ENCODE data around the gene TRAF2. TPM values are rescaled to one million over a fixed set of nuclear protein-coding genes. Genes with fewer than 3 reads are reported as not detected.

TRAF2 gene
- total RNA-seq, 1 donor from 2014 or later = 5.3 TPM

- DNase-seq (ENCODE audit: low read depth) (no peak), FAIRE-seq (no peak)
- peaks cover 5% of the 10 kb centered on the region for H3K27me3 ChIP-seq (ENCODE audit: control insufficient read depth, insufficient read depth, low read length)
- TF ChIP-seq CTCF (IDR thresholded peaks at IDR 0.05; ENCODE audit: insufficient read depth, low read length, severe bottlenecking) = no peak
- H3K36me3 ChIP-seq (ENCODE audit: control insufficient read depth, insufficient read depth, low read length) = no peaks in the 10 kb centered on the region
- no peak overlapping the region for H3K4me3 ChIP-seq (ENCODE audit: low read depth, low read length)
Measured at GRCh38 chr9:136964171-136964689, 77.9 kb downstream of the TRAF2 start.

GRCh38 chr9:136964833-136965422 is 78.6 kb downstream of the TRAF2 start:
- FAIRE-seq = no peak
- no peak for DNase-seq (ENCODE audit: low read depth)
- TF ChIP-seq CTCF (IDR thresholded peaks at IDR 0.05; ENCODE audit: insufficient read depth, low read length, severe bottlenecking) = no peak

GRCh38 chr9:136965771-136966484 is 79.6 kb downstream of the TRAF2 start:
- Histone ChIP-seq H3K36me3 (ENCODE audit: control insufficient read depth, insufficient read depth, low read length) (no peaks in the 10 kb centered on the region), H3K4me3 (ENCODE audit: low read depth, low read length) (no peak overlapping the region), H3K27me3 (ENCODE audit: control insufficient read depth, insufficient read depth, low read length) (peaks cover 5% of the 10 kb centered on the region)
- no peak for TF ChIP-seq CTCF (IDR thresholded peaks at IDR 0.05; ENCODE audit: insufficient read depth, low read length, severe bottlenecking)
- FAIRE-seq = no peak
- no peak for DNase-seq (ENCODE audit: low read depth)

More at GRCh38 chr9:136964833-136965422, 78.6 kb downstream of the TRAF2 start:
- no peaks in the 10 kb centered on the region for H3K36me3 ChIP-seq (ENCODE audit: control insufficient read depth, insufficient read depth, low read length)
- peaks cover 5% of the 10 kb centered on the region for H3K27me3 ChIP-seq (ENCODE audit: control insufficient read depth, insufficient read depth, low read length)
- H3K4me3 ChIP-seq (ENCODE audit: low read depth, low read length) = no peak overlapping the region

GRCh38 chr9:136968333-136969127 is 82.2 kb downstream of the TRAF2 start:
- FAIRE-seq (no peak), DNase-seq (ENCODE audit: low read depth) (no peak)
- TF ChIP-seq CTCF (IDR thresholded peaks at IDR 0.05; ENCODE audit: insufficient read depth, low read length, severe bottlenecking) = no peak
- no peaks in the 10 kb centered on the region for H3K36me3 ChIP-seq (ENCODE audit: control insufficient read depth, insufficient read depth, low read length)
- peaks cover 2% of the 10 kb centered on the region for H3K27me3 ChIP-seq (ENCODE audit: control insufficient read depth, insufficient read depth, low read length)
- no peak overlapping the region for H3K4me3 ChIP-seq (ENCODE audit: low read depth, low read length)

- no peak for TF ChIP-seq CTCF (IDR thresholded peaks at IDR 0.05; ENCODE audit: insufficient read depth, low read length, severe bottlenecking)
- H3K27me3 ChIP-seq (ENCODE audit: control insufficient read depth, insufficient read depth, low read length) = peaks cover 2% of the 10 kb centered on the region
- FAIRE-seq (no peak), DNase-seq (ENCODE audit: low read depth) (no peak)
- no peak overlapping the region for H3K4me3 ChIP-seq (ENCODE audit: low read depth, low read length)
- H3K36me3 ChIP-seq (ENCODE audit: control insufficient read depth, insufficient read depth, low read length) = no peaks in the 10 kb centered on the region
Measured at GRCh38 chr9:136969150-136969549, 82.8 kb downstream of the TRAF2 start.
